HuH-7.5 (cell line): Measurements from ENCODE around the gene TBXAS1.

Source experiments
- DNase-seq: peaks from one replicate; pipeline ENCODE4 v3.0.0; 2011; ENCODE audit warnings: low spot score

Gene TBXAS1

GRCh38 chr7:140025241-140025640 lies 196.2 kb downstream of the TBXAS1 start:
- DNase-seq, result no peak

GRCh38 chr7:140025814-140026433 lies 196.9 kb downstream of the TBXAS1 start:
- no peak for DNase-seq

GRCh38 chr7:140026935-140027334 lies 197.9 kb downstream of the TBXAS1 start:
- DNase-seq, result no peak

- DNase-seq, result no peak
Observed at GRCh38 chr7:140027858-140028257, 198.8 kb downstream of the TBXAS1 start.

- DNase-seq, result no peak
Observed at GRCh38 chr7:140028311-140028710, 199.2 kb downstream of the TBXAS1 start.

GRCh38 chr7:140029072-140029471 lies 200.0 kb downstream of the TBXAS1 start:
- DNase-seq, result no peak

GRCh38 chr7:140031364-140031763 lies 202.3 kb downstream of the TBXAS1 start:
- DNase-seq, result no peak

- no peak for DNase-seq
Observed at GRCh38 chr7:140033036-140033435, 204.0 kb downstream of the TBXAS1 start.

- DNase-seq, result no peak
Observed at GRCh38 chr7:140033779-140034363, 204.8 kb downstream of the TBXAS1 start.

- DNase-seq, result no peak
Observed at GRCh38 chr7:140034421-140034820, 205.4 kb downstream of the TBXAS1 start.

- DNase-seq, result no peak
Observed at GRCh38 chr7:140035400-140036223, 206.5 kb downstream of the TBXAS1 start.

GRCh38 chr7:140036224-140036962 lies 207.3 kb downstream of the TBXAS1 start:
- no peak for DNase-seq

GRCh38 chr7:140039066-140039465 lies 210.0 kb downstream of the TBXAS1 start:
- DNase-seq, result no peak

GRCh38 chr7:140039896-140040295 lies 210.8 kb downstream of the TBXAS1 start:
- no peak for DNase-seq

GRCh38 chr7:140041659-140042385 lies 212.8 kb downstream of the TBXAS1 start:
- no peak for DNase-seq

GRCh38 chr7:140042386-140042670 lies 213.3 kb downstream of the TBXAS1 start:
- DNase-seq, result no peak

GRCh38 chr7:140044251-140044650 lies 215.2 kb downstream of the TBXAS1 start:
- no peak for DNase-seq

- DNase-seq, result no peak
Observed at GRCh38 chr7:140045697-140046096, 216.6 kb downstream of the TBXAS1 start.

- DNase-seq, result no peak
Observed at GRCh38 chr7:140047197-140047596, 218.1 kb downstream of the TBXAS1 start.

GRCh38 chr7:140048138-140048537 lies 219.1 kb downstream of the TBXAS1 start:
- DNase-seq, result no peak

- no peak for DNase-seq
Observed at GRCh38 chr7:140048989-140049338, 219.9 kb downstream of the TBXAS1 start.

- peak; percentile 65 for DNase-seq
Observed at GRCh38 chr7:140049339-140050024, 220.4 kb downstream of the TBXAS1 start.
